HAP-1 (cell line): Measurements from ENCODE around the gene ACER3.
"Not testable (repeated sequence)": the region's sequence is repeated elsewhere in the genome, so short reads cannot be mapped to it uniquely, and the experiment has no call there.

Experiments
- DNase-seq, 2 experiments: peaks; one replicate each; pipeline ENCODE4 v3.0.0-alpha.2; 2016 to 2020; ENCODE audit warnings: low spot score in 2 of 2
- H3K27me3 ChIP-seq: fragments of 250-450 bp; sonication (Bioruptor Pico); 2 replicates; pipeline ENCODE4 v1.5.1; 2020; ENCODE audit warnings: low read depth, mild to moderate bottlenecking, moderate library complexity
- H3K36me3 ChIP-seq: fragments of 250-450 bp; sonication (Bioruptor Pico); replicated peaks from 2 replicates; pipeline ENCODE4 v1.5.1; 2020; ENCODE audit warnings: mild to moderate bottlenecking
- H3K4me1 ChIP-seq: fragments of 250-450 bp; sonication (Bioruptor Pico); 2 replicates; pipeline ENCODE4 v1.5.1; 2020; ENCODE audit warnings: mild to moderate bottlenecking
- H3K4me3 ChIP-seq: fragments of 250-450 bp; sonication (Bioruptor Pico); 2 replicates; pipeline ENCODE4 v1.5.1; 2020; ENCODE audit warnings: mild to moderate bottlenecking, moderate library complexity
- H3K9me3 ChIP-seq: fragments of 250-450 bp; sonication (Bioruptor Pico); 2 replicates; pipeline ENCODE4 v1.5.1; 2020; ENCODE audit warnings: mild to moderate bottlenecking, moderate library complexity
- in situ Hi-C: fragments of 300-500 bp; cut with MboI; formaldehyde crosslinking; loops from 3 replicates; pipeline ENCODE4 v1.14.3; 2020; ENCODE audit warnings: low sequenced_read_pairs, inconsistent platforms, mixed read lengths

The ACER3 gene

GRCh38 chr11:76984743-76985142 is 124.0 kb downstream of the ACER3 start:
- in situ Hi-C loops, result no loop called here
- H3K9me3 ChIP-seq, result no peaks in the 10 kb centered on the region
- no peaks in the 10 kb centered on the region for H3K4me1 ChIP-seq
- no peak for DNase-seq
- H3K4me3 ChIP-seq, result no peak overlapping the region
- no peaks in the 10 kb centered on the region for H3K27me3 ChIP-seq
- H3K36me3 ChIP-seq, result peaks cover 3% of the 10 kb centered on the region; the same call in 1 of the 2 replicates

DNA sequence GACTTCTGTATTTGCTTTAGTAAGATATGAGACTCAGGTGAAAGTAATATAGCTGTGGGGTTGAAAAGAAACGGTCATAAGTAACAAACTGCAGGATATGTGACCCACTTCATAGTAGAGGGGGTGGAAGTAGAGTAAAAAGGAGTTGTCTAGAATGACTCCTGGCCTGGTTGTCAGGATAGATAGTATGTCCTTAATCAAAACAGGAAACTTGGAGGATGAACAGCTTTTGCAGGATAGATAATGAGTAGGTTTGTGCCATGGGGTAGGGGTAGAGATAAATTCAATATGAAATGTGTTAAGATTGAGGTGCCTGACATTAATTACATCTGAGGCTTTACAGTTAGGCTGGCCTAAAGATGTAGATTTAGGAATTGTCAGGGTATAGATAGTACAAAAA is 126.5 kb downstream of the ACER3 start:
- DNase-seq, result no peak
- Histone ChIP-seq H3K27me3 (no peaks in the 10 kb centered on the region), H3K4me1 (no peaks in the 10 kb centered on the region), H3K9me3 (no peaks in the 10 kb centered on the region), H3K36me3 (peaks cover 3% of the 10 kb centered on the region; the same call in 1 of the 2 replicates), H3K4me3 (no peak overlapping the region)
- in situ Hi-C loops, result no loop called here

GRCh38 chr11:76990628-76991027 is 129.9 kb downstream of the ACER3 start:
- H3K4me3 ChIP-seq, result no peak overlapping the region
- in situ Hi-C loops, result no loop called here
- H3K36me3 ChIP-seq, result peaks cover 3% of the 10 kb centered on the region; the same call in 1 of the 2 replicates
- H3K27me3 ChIP-seq, result no peaks in the 10 kb centered on the region
- no peaks in the 10 kb centered on the region for H3K9me3 ChIP-seq
- DNase-seq, result no peak
- no peaks in the 10 kb centered on the region for H3K4me1 ChIP-seq

DNA sequence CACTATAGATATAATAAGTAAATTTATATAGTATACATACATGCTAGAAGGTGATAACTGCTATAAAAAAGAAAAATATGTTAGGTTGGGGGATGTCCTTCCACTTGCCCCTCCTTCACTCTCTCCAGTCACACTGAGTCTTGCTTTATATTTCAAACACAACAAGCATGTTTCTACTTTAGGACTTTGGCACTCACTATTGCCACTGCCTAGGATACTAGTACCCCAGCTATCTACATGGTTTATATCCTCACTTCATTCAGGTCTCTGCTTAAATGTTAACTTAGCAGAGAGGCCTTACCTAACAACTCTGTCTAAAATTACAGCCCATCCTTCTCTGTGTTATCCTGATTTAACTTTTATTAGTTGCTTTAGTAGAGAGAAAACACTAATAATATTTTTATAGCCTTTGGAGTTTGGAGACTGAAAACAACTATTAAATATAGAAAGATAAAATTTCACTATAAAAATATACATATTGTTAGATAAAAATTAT is 134.4 kb downstream of the ACER3 start:
- in situ Hi-C loops, result no loop called here
- DNase-seq, result no peak
- H3K36me3 ChIP-seq, result no peaks in the 10 kb centered on the region
- no peaks in the 10 kb centered on the region for H3K9me3 ChIP-seq
- H3K27me3 ChIP-seq, result no peaks in the 10 kb centered on the region
- no peaks in the 10 kb centered on the region for H3K4me1 ChIP-seq
- H3K4me3 ChIP-seq, result no peak overlapping the region

- in situ Hi-C loops, result no loop called here
- Histone ChIP-seq H3K4me1 (no peaks in the 10 kb centered on the region), H3K27me3 (no peaks in the 10 kb centered on the region), H3K9me3 (no peaks in the 10 kb centered on the region), H3K4me3 (no peak overlapping the region), H3K36me3 (no peaks in the 10 kb centered on the region)
- no peak for DNase-seq
These were observed 136.8 kb downstream of the ACER3 start for GRCh38 chr11:76997512-76997911.

GRCh38 chr11:76999597-76999996 is 138.9 kb downstream of the ACER3 start:
- Histone ChIP-seq H3K9me3 (no peaks in the 10 kb centered on the region), H3K4me3 (no peak overlapping the region), H3K27me3 (no peaks in the 10 kb centered on the region), H3K36me3 (no peaks in the 10 kb centered on the region), H3K4me1 (no peaks in the 10 kb centered on the region)
- in situ Hi-C loops, result no loop called here
- DNase-seq, result no peak

DNA sequence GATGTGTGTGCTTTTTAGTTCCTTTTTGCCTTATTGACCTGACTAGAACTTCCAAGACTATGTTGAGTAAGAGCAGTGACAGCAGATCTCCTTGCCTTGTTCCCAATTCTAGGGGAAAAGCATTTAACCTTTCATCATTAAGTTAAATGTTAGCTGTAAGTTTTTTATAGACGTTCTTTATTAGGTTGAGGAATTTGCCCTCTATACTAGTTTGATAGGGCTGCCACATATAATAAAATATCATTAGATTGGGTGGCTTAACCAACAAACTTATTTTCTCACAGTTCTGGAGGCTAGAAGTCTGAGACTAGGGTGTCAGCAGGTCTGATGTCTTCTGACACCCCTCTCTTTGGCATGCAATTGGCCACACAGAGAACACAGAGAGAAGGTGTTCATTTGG is 140.9 kb downstream of the ACER3 start:
- H3K9me3 ChIP-seq, result no peaks in the 10 kb centered on the region
- H3K27me3 ChIP-seq, result no peaks in the 10 kb centered on the region
- no peak overlapping the region for H3K4me3 ChIP-seq
- no peaks in the 10 kb centered on the region for H3K4me1 ChIP-seq
- in situ Hi-C loops, result no loop called here
- no peaks in the 10 kb centered on the region for H3K36me3 ChIP-seq
- no peak for DNase-seq

DNA sequence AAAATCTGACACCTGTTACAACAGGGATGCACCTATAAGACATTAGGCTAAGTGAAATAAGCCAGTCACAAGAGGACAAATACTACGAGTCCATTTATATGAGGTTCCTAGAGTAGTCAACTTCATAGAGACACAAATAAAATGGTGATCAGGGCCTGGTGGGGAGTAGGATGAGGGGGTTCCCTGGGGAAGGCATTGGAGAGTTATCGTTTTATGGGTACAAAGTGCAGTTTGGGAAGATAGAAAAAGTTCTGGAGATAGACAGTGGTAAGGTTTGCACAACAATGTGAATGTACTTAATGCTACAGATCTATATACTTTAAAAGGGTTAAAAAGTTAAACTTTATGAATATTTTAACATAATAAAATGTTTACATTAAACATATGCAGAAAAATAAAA is 142.1 kb downstream of the ACER3 start:
- H3K36me3 ChIP-seq, result no peaks in the 10 kb centered on the region
- DNase-seq, result no peak
- no peak overlapping the region for H3K4me3 ChIP-seq
- in situ Hi-C loops, result no loop called here
- H3K4me1 ChIP-seq, result no peaks in the 10 kb centered on the region
- H3K27me3 ChIP-seq, result no peaks in the 10 kb centered on the region
- H3K9me3 ChIP-seq, result no peaks in the 10 kb centered on the region

DNA sequence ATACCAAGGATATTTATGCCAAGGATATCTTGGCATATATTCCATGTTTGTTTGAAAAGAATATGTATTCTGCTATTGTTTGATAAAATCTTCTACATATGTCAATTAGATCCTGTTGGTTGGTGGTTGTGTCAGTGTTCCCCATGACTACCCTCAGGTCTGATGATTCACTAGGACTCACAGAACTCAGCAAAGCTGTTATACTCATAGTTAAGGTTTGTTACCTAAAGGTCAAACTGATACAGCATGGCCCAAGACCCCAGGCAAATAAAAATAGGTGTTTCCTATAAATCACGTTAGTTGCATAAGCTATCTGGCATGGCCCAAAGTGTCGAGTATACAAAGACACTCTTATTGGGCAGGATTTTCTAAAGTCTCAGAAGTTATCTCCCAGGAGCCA is 143.2 kb downstream of the ACER3 start:
- H3K4me1 ChIP-seq, result no peaks in the 10 kb centered on the region
- DNase-seq, result no peak
- in situ Hi-C loops, result no loop called here
- no peaks in the 10 kb centered on the region for H3K36me3 ChIP-seq
- H3K27me3 ChIP-seq, result no peaks in the 10 kb centered on the region
- no peak overlapping the region for H3K4me3 ChIP-seq
- H3K9me3 ChIP-seq, result no peaks in the 10 kb centered on the region

GRCh38 chr11:77009533-77010160 is 148.9 kb downstream of the ACER3 start:
- Histone ChIP-seq H3K9me3 (no peaks in the 10 kb centered on the region), H3K27me3 (no peaks in the 10 kb centered on the region), H3K4me1 (no peaks in the 10 kb centered on the region), H3K4me3 (no peak overlapping the region), H3K36me3 (no peaks in the 10 kb centered on the region)
- in situ Hi-C loops, result no loop called here
- DNase-seq, result no peak

- no peaks in the 10 kb centered on the region for H3K9me3 ChIP-seq
- no peaks in the 10 kb centered on the region for H3K4me1 ChIP-seq
- H3K36me3 ChIP-seq, result no peaks in the 10 kb centered on the region; the same call in 1 of the 2 replicates
- no peak overlapping the region for H3K4me3 ChIP-seq
- H3K27me3 ChIP-seq, result no peaks in the 10 kb centered on the region
- no peak for DNase-seq
- in situ Hi-C loops, result no loop called here
These were observed 154.0 kb downstream of the ACER3 start for GRCh38 chr11:77014669-77015068.

DNA sequence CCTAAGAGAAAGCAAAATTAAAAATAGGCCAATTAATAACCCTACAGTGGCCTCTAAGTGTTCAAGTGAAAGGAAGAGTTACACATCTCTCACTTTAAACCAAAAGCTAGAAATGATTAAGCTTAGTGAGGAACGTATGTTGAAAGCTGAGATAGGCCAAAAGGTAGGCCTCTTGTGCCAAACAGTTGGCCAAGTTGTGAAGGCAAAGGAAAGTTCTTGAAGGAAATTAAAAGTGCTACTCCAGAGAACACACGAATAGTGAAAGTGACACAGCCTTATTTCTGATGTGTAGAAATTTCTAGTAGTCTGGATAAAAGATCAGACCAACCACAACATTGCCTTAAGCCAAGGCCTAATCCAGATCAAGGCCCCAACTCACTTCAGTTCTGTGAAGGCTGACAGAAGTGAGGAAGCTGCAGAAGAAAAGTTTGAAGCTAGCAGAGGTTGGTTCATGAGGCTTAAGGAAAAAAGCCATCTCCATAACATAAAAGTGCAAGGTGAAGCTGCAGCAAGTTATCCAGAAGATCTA is 157.7 kb downstream of the ACER3 start:
- peaks cover 25% of the 10 kb centered on the region for H3K4me1 ChIP-seq
- H3K4me3 ChIP-seq, H3K27me3 ChIP-seq, H3K36me3 ChIP-seq, in situ Hi-C loops, H3K9me3 ChIP-seq, DNase-seq: not testable (repeated sequence)

- Histone ChIP-seq H3K9me3 (no peaks in the 10 kb centered on the region), H3K36me3 (no peaks in the 10 kb centered on the region; the same call in 1 of the 2 replicates), H3K4me3 (no peak overlapping the region), H3K27me3 (no peaks in the 10 kb centered on the region), H3K4me1 (peaks cover 25% of the 10 kb centered on the region)
- in situ Hi-C loops, result no loop called here
- no peak for DNase-seq
These were observed 159.4 kb downstream of the ACER3 start for GRCh38 chr11:77019976-77020595.

DNA sequence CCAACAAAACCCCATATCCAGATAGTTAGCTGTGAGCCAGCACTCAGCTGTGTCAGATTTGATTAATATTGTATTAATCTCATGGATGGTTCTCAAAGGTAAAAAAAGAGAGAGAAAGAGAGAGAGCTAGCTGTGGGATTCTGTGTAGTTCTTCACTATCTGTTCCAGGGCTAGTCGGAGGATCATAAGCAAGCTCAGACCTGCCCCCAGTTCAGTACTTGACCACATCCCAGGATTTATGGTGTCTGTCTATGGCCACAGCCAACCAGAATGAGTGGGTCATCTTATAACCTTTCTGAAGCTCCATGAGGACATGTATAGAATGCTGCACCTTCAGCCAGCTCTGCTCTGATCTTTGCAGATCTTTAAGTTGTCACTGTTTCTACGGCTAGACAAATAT is 160.0 kb downstream of the ACER3 start:
- no peaks in the 10 kb centered on the region for H3K27me3 ChIP-seq
- DNase-seq, result no peak
- no peaks in the 10 kb centered on the region for H3K9me3 ChIP-seq
- no peaks in the 10 kb centered on the region; the same call in 1 of the 2 replicates for H3K36me3 ChIP-seq
- no peak overlapping the region for H3K4me3 ChIP-seq
- in situ Hi-C loops, result no loop called here
- peaks cover 25% of the 10 kb centered on the region for H3K4me1 ChIP-seq
